Tibial artery (tissue), 4 donors: ENCODE data around the gene SRD5A2.

Experiments used
- DNase-seq, 2 donors: peaks; one replicate each; pipeline ENCODE4 v3.0.0-alpha.2; 2019
- H3K27ac ChIP-seq, 2 donors: fragments of 200-600 bp; sonication (generic) in 1 of 2; 1 replicate in 1 of 2; 2 replicates in 1 of 2; pipeline ENCODE4 v1.5.1; 2018 to 2019; ENCODE audit warnings: mild to moderate bottlenecking in 1 of 2
- H3K27me3 ChIP-seq, 2 donors: fragments of 200-600 bp; sonication (generic) in 1 of 2; one replicate each; pipeline versions ENCODE4 v1.5.1 to v1.6.0; 2016 to 2019
- H3K36me3 ChIP-seq, 3 donors: fragments of 200-600 bp; sonication (generic) in 2 of 3; one replicate each; pipeline ENCODE4 v1.5.1; 2016 to 2019; ENCODE audit warnings: mild to moderate bottlenecking in 2 of 3
- H3K4me1 ChIP-seq, 4 donors: fragments of 200-600 bp; sonication (generic) in 2 of 4; 1 replicate in 3 of 4; 2 replicates in 1 of 4; pipeline ENCODE4 v1.5.1; 2016 to 2019
- H3K4me3 ChIP-seq, 2 donors: fragments of 200-600 bp; sonication (generic) in 1 of 2; 1 replicate in 1 of 2; 2 replicates in 1 of 2; pipeline ENCODE4 v1.5.1; 2018 to 2019; ENCODE audit warnings: mild to moderate bottlenecking in 2 of 2
- H3K9me3 ChIP-seq, 3 donors: fragments of 200-600 bp; sonication (generic) in 1 of 3; one replicate each; pipeline ENCODE4 v1.5.1; 2016 to 2019
- CTCF ChIP-seq, 2 experiments: fragments of 200-600 bp in 1 of 2; fragments of 450-650 bp in 1 of 2; IDR thresholded peaks; one replicate each; pipeline ENCODE4 v1.5.1; 2017 to 2019; ENCODE audit warnings: antibody characterized with exemption in 2 of 2, mild to moderate bottlenecking in 1 of 2, moderate library complexity in 1 of 2
- intact Hi-C: fragments of 100-400 bp; cut with DNase I; formaldehyde crosslinking; loops from one replicate; pipeline ENCODE4 v1.15.0; 2023; ENCODE audit warnings: low total_unique reads

SRD5A2 gene

GRCh38 chr2:31579996-31580320 is 780 bp downstream of the SRD5A2 start:
- Histone ChIP-seq H3K4me1 (peaks cover 0 to 8% (median 0%) of the 10 kb centered on the region in 4 donors), H3K36me3 (no peaks in the 10 kb centered on the region), H3K27me3 (peaks cover 0 to 29% of the 10 kb centered on the region in 2 donors), H3K27ac (no peak overlapping the region), H3K4me3 (no peak overlapping the region), H3K9me3 (no peaks in the 10 kb centered on the region)
- TF ChIP-seq CTCF (IDR thresholded peaks at IDR 0.05) = no peak
- no peak for DNase-seq
- intact Hi-C loops = no loop called here

DNA sequence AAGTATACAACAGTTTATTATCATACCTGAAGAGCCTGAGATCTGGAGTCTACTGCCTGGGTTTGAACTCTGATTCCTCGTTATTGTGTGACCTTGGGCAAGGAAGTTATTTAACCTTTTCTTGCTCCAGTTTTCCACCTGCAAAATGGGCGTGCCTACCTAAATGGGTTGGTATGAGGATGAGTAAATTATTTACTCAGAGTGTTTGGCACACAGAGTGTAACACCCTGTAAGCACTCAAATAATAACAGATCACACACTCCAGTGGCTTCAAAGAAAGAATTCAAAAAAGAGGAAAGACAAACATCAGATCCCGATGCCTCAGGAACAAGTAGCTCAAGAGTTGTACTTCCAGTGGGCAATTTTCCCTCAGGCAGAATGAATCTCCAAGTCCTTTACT is 2.4 kb downstream of the SRD5A2 start:
- no peaks in the 10 kb centered on the region for H3K9me3 ChIP-seq
- peaks cover 0 to 29% of the 10 kb centered on the region in 2 donors for H3K27me3 ChIP-seq
- H3K36me3 ChIP-seq = no peaks in the 10 kb centered on the region
- H3K4me1 ChIP-seq = peaks cover 0 to 8% (median 0%) of the 10 kb centered on the region in 4 donors
- intact Hi-C loops = no loop called here
- H3K27ac ChIP-seq = no peak overlapping the region
- H3K4me3 ChIP-seq = no peak overlapping the region
- DNase-seq = no peak
- no peak for TF ChIP-seq CTCF (IDR thresholded peaks at IDR 0.05)

- Histone ChIP-seq H3K4me3 (no peak overlapping the region), H3K27me3 (peaks cover 0 to 24% of the 10 kb centered on the region in 2 donors), H3K4me1 (peaks cover 0 to 8% (median 0%) of the 10 kb centered on the region in 4 donors), H3K9me3 (no peaks in the 10 kb centered on the region), H3K27ac (no peak overlapping the region), H3K36me3 (no peaks in the 10 kb centered on the region)
- no peak for DNase-seq
- intact Hi-C loops = no loop called here
- TF ChIP-seq CTCF (IDR thresholded peaks at IDR 0.05) = no peak
These were observed 3.6 kb downstream of the SRD5A2 start for GRCh38 chr2:31577143-31577542.

DNA sequence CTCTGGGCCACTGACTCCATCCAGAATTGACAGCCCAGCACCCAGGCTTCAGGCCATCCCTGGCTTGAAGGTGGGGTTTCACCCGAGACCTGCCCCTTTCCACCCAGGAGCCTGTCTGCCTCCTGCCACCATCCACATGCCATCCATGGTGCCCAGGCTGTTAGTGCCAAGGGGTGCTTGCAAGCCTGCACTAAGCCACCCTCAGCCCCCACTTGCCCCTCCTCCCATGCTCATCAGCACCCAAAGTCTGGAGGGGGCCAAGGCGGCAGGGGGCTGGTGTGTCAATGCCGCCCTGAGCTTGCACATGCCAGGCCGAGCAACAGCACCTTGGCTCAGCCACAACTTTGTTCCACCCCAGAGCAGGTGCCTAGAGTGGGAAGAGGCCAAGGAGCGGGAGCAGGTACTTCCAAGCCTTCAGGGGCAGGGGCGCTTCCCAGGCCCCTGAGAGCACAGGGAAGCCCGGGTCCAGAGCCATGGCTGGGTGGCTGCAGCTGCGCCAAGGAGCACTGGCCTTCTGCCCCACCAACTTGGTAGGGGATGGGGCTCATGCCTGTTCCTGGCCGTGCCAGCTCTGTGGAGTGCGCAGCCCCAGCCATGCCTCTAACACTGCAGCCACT is 12.0 kb downstream of the SRD5A2 start:
- intact Hi-C loops = no loop called here
- Histone ChIP-seq H3K36me3 (no peaks in the 10 kb centered on the region), H3K9me3 (no peaks in the 10 kb centered on the region), H3K4me1 (no peaks in the 10 kb centered on the region), H3K27ac (no peak overlapping the region), H3K4me3 (no peak overlapping the region), H3K27me3 (no peaks in the 10 kb centered on the region)
- no peak for DNase-seq
- TF ChIP-seq CTCF (IDR thresholded peaks at IDR 0.05) = no peak

GRCh38 chr2:31567679-31568078 is 13.1 kb downstream of the SRD5A2 start:
- no peaks in the 10 kb centered on the region for H3K9me3 ChIP-seq
- no peaks in the 10 kb centered on the region for H3K4me1 ChIP-seq
- no peak for TF ChIP-seq CTCF (IDR thresholded peaks at IDR 0.05)
- H3K36me3 ChIP-seq = no peaks in the 10 kb centered on the region
- no peak overlapping the region for H3K4me3 ChIP-seq
- H3K27ac ChIP-seq = no peak overlapping the region
- intact Hi-C loops = no loop called here
- DNase-seq = no peak
- H3K27me3 ChIP-seq = no peaks in the 10 kb centered on the region
